Measurements from ENCODE around the gene IL13RA2.

DNA sequence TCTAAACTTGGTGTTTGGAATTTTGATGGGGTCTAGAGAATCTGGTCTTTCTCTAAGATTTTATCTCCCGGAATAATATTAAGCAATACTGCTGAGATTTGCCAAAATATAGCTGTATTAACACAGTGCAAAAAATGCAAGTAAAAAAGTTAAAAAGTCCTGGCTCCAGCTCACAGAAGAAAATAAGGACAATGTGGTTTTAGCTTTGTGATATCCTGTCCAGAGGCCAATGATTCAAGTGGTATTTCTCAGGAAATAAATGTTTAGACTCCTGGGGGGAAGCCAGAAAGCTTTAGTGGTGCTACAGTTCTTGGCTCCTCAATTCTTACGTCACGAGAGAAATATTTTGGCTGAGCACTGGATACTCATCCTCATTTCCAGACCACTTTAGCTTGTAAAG, 40.9 kb upstream of the IL13RA2 start:
- no peak for TF ChIP-seq POLR2A (IDR thresholded peaks at IDR 0.05)
- TF ChIP-seq, protein P1, sequence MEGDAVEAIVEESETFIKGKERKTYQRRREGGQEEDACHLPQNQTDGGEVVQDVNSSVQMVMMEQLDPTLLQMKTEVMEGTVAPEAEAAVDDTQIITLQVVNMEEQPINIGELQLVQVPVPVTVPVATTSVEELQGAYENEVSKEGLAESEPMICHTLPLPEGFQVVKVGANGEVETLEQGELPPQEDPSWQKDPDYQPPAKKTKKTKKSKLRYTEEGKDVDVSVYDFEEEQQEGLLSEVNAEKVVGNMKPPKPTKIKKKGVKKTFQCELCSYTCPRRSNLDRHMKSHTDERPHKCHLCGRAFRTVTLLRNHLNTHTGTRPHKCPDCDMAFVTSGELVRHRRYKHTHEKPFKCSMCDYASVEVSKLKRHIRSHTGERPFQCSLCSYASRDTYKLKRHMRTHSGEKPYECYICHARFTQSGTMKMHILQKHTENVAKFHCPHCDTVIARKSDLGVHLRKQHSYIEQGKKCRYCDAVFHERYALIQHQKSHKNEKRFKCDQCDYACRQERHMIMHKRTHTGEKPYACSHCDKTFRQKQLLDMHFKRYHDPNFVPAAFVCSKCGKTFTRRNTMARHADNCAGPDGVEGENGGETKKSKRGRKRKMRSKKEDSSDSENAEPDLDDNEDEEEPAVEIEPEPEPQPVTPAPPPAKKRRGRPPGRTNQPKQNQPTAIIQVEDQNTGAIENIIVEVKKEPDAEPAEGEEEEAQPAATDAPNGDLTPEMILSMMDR (IDR thresholded peaks at IDR 0.05), result no peak
- no peak for TF ChIP-seq EP300 (IDR thresholded peaks at IDR 0.05)
